Kidney (tissue), 14 donors: Measurements from ENCODE around the gene NEURL1. TPM values are rescaled to one million over a fixed set of nuclear protein-coding genes. Genes with fewer than 3 reads are reported as not detected.

Experiments
- DNase-seq, 5 donors: peaks; one replicate each; pipeline ENCODE4 v3.0.0-alpha.2; 2013 to 2020
- FAIRE-seq: peaks from 2 replicates; lab custom pipeline; 2012; peaks lifted over from hg19 to GRCh38; lab: Jason Lieb, UNC
- H3K27ac ChIP-seq, 2 donors: one replicate each; pipeline ENCODE4 v1.7.0; 2013; ENCODE audit warnings: low read depth in 2 of 2, low read length in 2 of 2, inconsistent platforms in 1 of 2
- H3K27me3 ChIP-seq: one replicate; pipeline ENCODE4 v1.7.1; 2013; ENCODE audit warnings: low read length, inconsistent platforms; ENCODE audit not compliant: control insufficient read depth, insufficient read depth
- H3K36me3 ChIP-seq, 3 donors: one replicate each; pipeline versions ENCODE4 v1.7.0 to v1.7.1; 2013; ENCODE audit warnings: low read length in 3 of 3, control low read depth in 1 of 3, inconsistent platforms in 1 of 3; ENCODE audit not compliant: insufficient read depth in 3 of 3, control insufficient read depth in 2 of 3
- H3K4me1 ChIP-seq, 3 donors: one replicate each; pipeline versions ENCODE4 v1.7.0 to v1.7.1; 2013; ENCODE audit warnings: low read length in 3 of 3, inconsistent platforms in 1 of 3, low read depth in 1 of 3; ENCODE audit not compliant: control insufficient read depth in 2 of 3, insufficient read depth in 2 of 3
- H3K4me3 ChIP-seq, 3 donors: one replicate each; pipeline versions ENCODE4 v1.7.0 to v1.8.1; 2013; ENCODE audit warnings: low read length in 3 of 3, control low read depth in 1 of 3, inconsistent platforms in 1 of 3
- H3K9ac ChIP-seq, 3 donors: one replicate each; pipeline versions ENCODE4 v1.7.0 to v1.7.1; 2013; ENCODE audit warnings: low read length in 3 of 3, control low read depth in 1 of 3, inconsistent platforms in 1 of 3
- H3K9me3 ChIP-seq, 3 donors: one replicate each; pipeline versions ENCODE4 v1.7.0 to v1.7.1; 2013; ENCODE audit warnings: low read length in 3 of 3, control low read depth in 1 of 3, inconsistent platforms in 1 of 3; ENCODE audit not compliant: control insufficient read depth in 2 of 3, insufficient read depth in 1 of 3
- intact Hi-C: fragments of 100-400 bp; cut with DNase I; formaldehyde crosslinking; loops from one replicate; pipeline ENCODE4 v1.11.1; 2022
- polyA plus RNA-seq: library from polyadenylated mRNA; stranded (reverse); fragments of 350-450 nt; fragmentation: Illumina TruSeq; extraction: RNeasy Lipid Tissue Mini Kit (QIAGEN cat#74804); gene quantifications from one replicate; pipeline ENCODE4 v1.2.3, GENCODE V29; 2014; ENCODE audit warnings: low read depth, low replicate concordance; ENCODE audit not compliant: insufficient read depth
- total RNA-seq: library from RNA; stranded (reverse); fragmentation: NEBNext Ultra II Directional; extraction: Animal tissue kit (Norgen Biotek cat#: 25700); gene quantifications from one replicate; pipeline ENCODE4 v1.2.1, GENCODE V29; 2021
- TF ChIP-seq, protein P1 (sequence below): IDR thresholded peaks from 3 replicates; pipeline ENCODE4 v1.5.1; 2012; ENCODE audit warnings: mild to moderate bottlenecking, moderate library complexity, borderline replicate concordance; ENCODE audit not compliant: insufficient read depth; ENCODE audit errors: extremely low read depth
- donor health status: control.
- donor health status: control.
- donor health status: control.
- donor health status: control.
- donor health status: control.
- donor health status: DM: yes; HTN: yes; CAD: no.
- donor health status: Normal renal cell carcinoma (clear cell type).

NEURL1 gene
- total and polyA plus RNA-seq, 2 donors from 2014 or later: 1.2 TPM

DNA sequence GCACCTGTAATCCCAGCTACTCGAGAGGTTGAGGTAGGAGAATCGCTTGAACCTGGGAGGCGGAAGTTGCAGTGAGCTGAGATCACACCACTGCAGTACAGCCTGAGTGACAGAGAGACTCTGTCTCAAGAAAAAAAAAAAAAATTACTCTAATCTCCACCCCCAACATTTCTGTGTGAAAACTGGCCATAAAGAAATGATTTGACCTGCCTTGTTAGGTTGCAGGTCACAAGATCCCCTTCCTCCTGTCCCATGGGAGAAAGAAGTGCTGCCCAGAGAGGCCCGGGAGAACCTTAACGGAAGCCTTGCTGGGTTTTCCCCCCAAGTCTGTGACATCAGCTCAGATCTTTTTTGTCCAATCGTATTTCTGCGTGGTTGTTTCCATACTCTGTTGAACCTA is 26.1 kb upstream of the NEURL1 start:
- no peak overlapping the region for H3K4me3 ChIP-seq
- H3K9me3 ChIP-seq: no peaks in the 10 kb centered on the region
- DNase-seq (no peak), FAIRE-seq (no peak)
- no peak overlapping the region for H3K27ac ChIP-seq
- TF ChIP-seq, protein P1, sequence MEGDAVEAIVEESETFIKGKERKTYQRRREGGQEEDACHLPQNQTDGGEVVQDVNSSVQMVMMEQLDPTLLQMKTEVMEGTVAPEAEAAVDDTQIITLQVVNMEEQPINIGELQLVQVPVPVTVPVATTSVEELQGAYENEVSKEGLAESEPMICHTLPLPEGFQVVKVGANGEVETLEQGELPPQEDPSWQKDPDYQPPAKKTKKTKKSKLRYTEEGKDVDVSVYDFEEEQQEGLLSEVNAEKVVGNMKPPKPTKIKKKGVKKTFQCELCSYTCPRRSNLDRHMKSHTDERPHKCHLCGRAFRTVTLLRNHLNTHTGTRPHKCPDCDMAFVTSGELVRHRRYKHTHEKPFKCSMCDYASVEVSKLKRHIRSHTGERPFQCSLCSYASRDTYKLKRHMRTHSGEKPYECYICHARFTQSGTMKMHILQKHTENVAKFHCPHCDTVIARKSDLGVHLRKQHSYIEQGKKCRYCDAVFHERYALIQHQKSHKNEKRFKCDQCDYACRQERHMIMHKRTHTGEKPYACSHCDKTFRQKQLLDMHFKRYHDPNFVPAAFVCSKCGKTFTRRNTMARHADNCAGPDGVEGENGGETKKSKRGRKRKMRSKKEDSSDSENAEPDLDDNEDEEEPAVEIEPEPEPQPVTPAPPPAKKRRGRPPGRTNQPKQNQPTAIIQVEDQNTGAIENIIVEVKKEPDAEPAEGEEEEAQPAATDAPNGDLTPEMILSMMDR: no peak
- H3K4me1 ChIP-seq: no peaks in the 10 kb centered on the region
- H3K9ac ChIP-seq: no peak overlapping the region
- intact Hi-C loops: no loop called here
- no peaks in the 10 kb centered on the region for H3K27me3 ChIP-seq
- no peaks in the 10 kb centered on the region for H3K36me3 ChIP-seq

DNA sequence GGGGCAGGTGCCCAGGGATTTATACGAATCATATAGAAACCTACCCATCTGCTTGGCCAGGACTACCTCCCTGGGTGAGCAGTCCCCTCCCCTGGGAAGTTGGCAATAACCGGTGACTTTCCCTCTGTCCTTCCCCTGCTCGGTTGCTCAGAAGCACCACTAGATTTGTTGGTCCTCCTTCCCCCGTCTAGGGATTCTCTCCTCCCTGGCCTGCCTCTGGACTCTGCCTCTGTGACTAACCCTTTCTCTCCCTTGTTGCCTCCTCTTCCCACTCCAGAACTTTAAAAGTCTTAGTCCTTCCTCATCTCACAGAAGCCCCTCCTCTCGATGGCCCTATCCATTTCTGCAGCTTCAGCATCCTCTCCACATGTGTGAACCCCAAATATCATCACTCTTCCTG is 24.3 kb upstream of the NEURL1 start:
- no peak overlapping the region for H3K9ac ChIP-seq
- FAIRE-seq: no peak
- intact Hi-C loops: no loop called here
- no peak overlapping the region for H3K27ac ChIP-seq
- H3K4me3 ChIP-seq: no peak overlapping the region
- H3K9me3 ChIP-seq: no peaks in the 10 kb centered on the region
- TF ChIP-seq, protein P1: no peak
- H3K4me1 ChIP-seq: no peaks in the 10 kb centered on the region
- H3K36me3 ChIP-seq: no peaks in the 10 kb centered on the region
- H3K27me3 ChIP-seq: no peaks in the 10 kb centered on the region
- DNase-seq: no peak

GRCh38 chr10:103470761-103471653 is 22.5 kb upstream of the NEURL1 start:
- intact Hi-C loops: no loop called here
- FAIRE-seq: no peak
- no peak overlapping the region for H3K9ac ChIP-seq
- TF ChIP-seq, protein P1: no peak
- no peaks in the 10 kb centered on the region for H3K4me1 ChIP-seq
- no peak overlapping the region for H3K27ac ChIP-seq
- DNase-seq: no peak
- H3K4me3 ChIP-seq: no peak overlapping the region
- no peaks in the 10 kb centered on the region for H3K27me3 ChIP-seq
- no peaks in the 10 kb centered on the region for H3K9me3 ChIP-seq
- H3K36me3 ChIP-seq: no peaks in the 10 kb centered on the region
